Upper lobe of left lung (tissue), 6 donors: ENCODE data around the gene PDSS2. TPM values are rescaled to one million over a fixed set of nuclear protein-coding genes. Genes with fewer than 3 reads are reported as not detected.

Experiments used
- ATAC-seq, 2 donors: fragments of 200-7000 bp; cut with Tn5 transposase; one replicate each; pipeline ENCODE4 v1.9.1; 2022; ENCODE audit warnings: mild to moderate bottlenecking in 2 of 2, moderate library complexity in 2 of 2; ENCODE audit not compliant: low FRiP score in 2 of 2
- DNase-seq, 2 donors: peaks; one replicate each; pipeline ENCODE4 v3.0.0-alpha.2; 2019 to 2020
- H3K27ac ChIP-seq, 4 donors: fragments of 200-600 bp; sonication (generic); one replicate each; pipeline ENCODE4 v1.5.1; 2016 to 2019
- H3K27me3 ChIP-seq, 4 donors: fragments of 200-600 bp; sonication (generic); one replicate each; pipeline ENCODE4 v1.5.1; 2017 to 2019
- H3K36me3 ChIP-seq, 4 donors: fragments of 200-600 bp; sonication (generic); one replicate each; pipeline ENCODE4 v1.5.1; 2016 to 2019
- H3K4me1 ChIP-seq, 4 donors: fragments of 200-600 bp; sonication (generic); one replicate each; pipeline ENCODE4 v1.5.1; 2018 to 2019
- H3K4me3 ChIP-seq, 4 donors: fragments of 200-600 bp; sonication (generic); one replicate each; pipeline ENCODE4 v1.5.1; 2017 to 2019; ENCODE audit warnings: mild to moderate bottlenecking in 2 of 4, moderate library complexity in 1 of 4
- H3K9me3 ChIP-seq, 4 donors: fragments of 200-600 bp; sonication (generic); one replicate each; pipeline ENCODE4 v1.5.1; 2018 to 2019
- CTCF ChIP-seq, 6 experiments: fragments of 450-650 bp in 4 of 6; fragments of 200-600 bp in 2 of 6; sonication (generic) in 2 of 6; IDR thresholded peaks; one replicate each; pipeline ENCODE4 v1.5.1; 2016 to 2019; ENCODE audit warnings: antibody characterized with exemption in 6 of 6
- EP300 ChIP-seq, 4 donors: sonication (generic); formaldehyde crosslinking; IDR thresholded peaks; one replicate each; pipeline ENCODE4 v1.5.1; 2017; ENCODE audit warnings: antibody characterized with exemption in 4 of 4, control low read depth in 2 of 4
- POLR2A ChIP-seq, 4 donors: fragments of 450-650 bp; IDR thresholded peaks; one replicate each; pipeline ENCODE4 v1.5.1; 2016 to 2017; ENCODE audit warnings: antibody characterized with exemption in 4 of 4, mild to moderate bottlenecking in 2 of 4
- POLR2AphosphoS5 ChIP-seq, 2 donors: sonication (generic); formaldehyde crosslinking; IDR thresholded peaks; one replicate each; pipeline ENCODE4 v1.5.1; 2017; ENCODE audit warnings: antibody characterized with exemption in 2 of 2
- WGBS, 2 donors: methylation state at CpG; one replicate each; pipeline ENCODE4 v1.1.5; 2017 to 2018; 5-methylcytosine and 5-hydroxymethylcytosine counted together
- total RNA-seq, 6 donors: library from RNA; depleted of rRNA in 4 of 6; stranded (reverse); fragments of >200 nt in 4 of 6; gene quantifications; one replicate each; pipeline versions ENCODE4 v1.1.0 to v1.2.1, GENCODE V29; 2016 to 2021
- donor health status: DM: no; HTN: no; CAD: no; lungs with moderate emphysema.
- donor health status: DM: no; HTN: yes; CAD: no; lungs with severe emphysema.

The PDSS2 gene
- total RNA-seq, 6 donors from 2014 or later: 5.1 to 20.9 (median 15.0) TPM

DNA sequence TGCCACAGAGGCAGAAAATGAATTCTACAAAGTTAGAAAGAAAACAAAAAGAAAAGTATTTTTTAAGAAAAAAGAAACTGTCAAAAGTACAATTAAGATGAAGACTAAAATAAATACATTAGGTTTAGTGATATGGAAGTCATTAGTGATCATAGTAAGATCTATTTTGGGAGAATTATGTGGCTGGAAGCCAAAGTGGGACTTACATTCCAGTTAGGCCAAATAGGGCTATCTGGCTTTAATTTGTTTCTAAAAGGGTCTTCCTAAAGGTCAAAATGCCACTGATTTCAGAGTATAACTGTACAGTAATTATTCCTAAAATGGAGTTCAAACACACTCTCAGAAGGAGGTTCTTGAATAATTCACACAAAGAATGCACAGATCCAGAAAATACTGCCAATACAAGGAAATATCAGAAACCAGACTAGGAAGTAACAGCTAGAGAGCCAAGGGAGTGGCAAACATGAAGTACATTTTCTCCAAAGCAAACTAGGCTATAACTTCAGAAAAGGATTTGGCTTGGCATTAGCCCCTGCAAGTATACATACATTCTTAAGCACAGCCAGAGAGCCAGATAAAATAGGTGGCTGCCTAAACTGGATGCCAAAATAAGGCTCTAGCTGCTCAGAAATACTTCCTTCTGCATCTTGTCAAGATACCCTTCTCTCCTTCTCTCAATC, 45.3 kb downstream of the PDSS2 start:
- Histone ChIP-seq H3K9me3 (no peaks in the 10 kb centered on the region), H3K4me1 (peaks cover 7 to 12% (median 8%) of the 10 kb centered on the region in 4 donors), H3K27ac (no peak overlapping the region), H3K36me3 (no peaks in the 10 kb centered on the region), H3K27me3 (no peaks in the 10 kb centered on the region), H3K4me3 (no peak overlapping the region)
- TF ChIP-seq EP300 (IDR thresholded peaks at IDR 0.05) (no peak), CTCF (IDR thresholded peaks at IDR 0.05) (no peak), POLR2A (IDR thresholded peaks at IDR 0.05) (no peak), POLR2AphosphoS5 (IDR thresholded peaks at IDR 0.05) (no peak)
- ATAC-seq: no peak
- DNase-seq: no peak

DNA sequence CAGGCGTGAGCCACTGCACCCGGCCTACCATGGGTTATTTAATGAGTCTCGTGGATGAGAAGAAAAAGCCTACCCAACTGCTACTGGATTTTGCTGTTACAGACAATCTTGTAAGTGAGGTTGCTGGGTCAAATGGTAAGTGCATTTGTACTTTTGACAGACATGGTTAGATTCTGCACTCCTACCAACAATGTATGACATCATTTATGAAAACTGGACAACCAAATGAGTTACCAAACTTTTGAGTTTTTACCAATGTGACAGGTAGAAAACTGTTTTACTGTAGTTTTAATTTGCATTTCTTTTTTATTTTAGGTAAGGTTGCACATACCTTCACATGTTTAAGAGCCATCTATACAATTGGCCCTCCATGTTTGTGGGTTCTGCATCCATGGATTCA, 48.2 kb downstream of the PDSS2 start:
- Histone ChIP-seq H3K36me3 (no peaks in the 10 kb centered on the region), H3K4me3 (no peak overlapping the region), H3K9me3 (no peaks in the 10 kb centered on the region), H3K27me3 (no peaks in the 10 kb centered on the region), H3K4me1 (peaks cover 7 to 12% (median 8%) of the 10 kb centered on the region in 4 donors), H3K27ac (no peak overlapping the region)
- ATAC-seq (no peak), DNase-seq (no peak)
- TF ChIP-seq POLR2AphosphoS5 (IDR thresholded peaks at IDR 0.05) (no peak), CTCF (IDR thresholded peaks at IDR 0.05) (no peak), POLR2A (IDR thresholded peaks at IDR 0.05) (no peak), EP300 (IDR thresholded peaks at IDR 0.05) (no peak)
- WGBS, 2 donors: 100% methylated on average over 2 to 3 of the region's 3 CpGs

DNA sequence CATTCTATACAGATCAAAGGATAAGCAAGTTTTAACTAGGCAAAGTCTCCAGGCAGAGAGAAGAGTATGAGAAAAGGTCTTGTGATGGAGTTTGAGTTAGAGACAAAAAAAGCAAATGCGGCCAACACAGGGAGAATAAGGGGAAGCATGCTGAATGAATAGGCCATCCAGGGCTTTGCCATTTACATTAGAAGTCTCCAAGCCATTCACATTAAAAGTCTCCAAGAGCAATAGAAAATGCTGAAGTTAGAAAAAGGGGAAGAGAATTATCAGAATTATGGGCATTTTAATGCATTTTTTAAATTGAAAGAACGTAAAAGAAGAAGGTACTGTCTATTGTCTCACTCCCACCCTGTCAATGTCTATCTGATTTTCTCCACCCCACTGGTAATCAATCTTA, 49.4 kb downstream of the PDSS2 start:
- H3K27ac ChIP-seq: no peak overlapping the region
- no peak overlapping the region for H3K4me3 ChIP-seq
- TF ChIP-seq CTCF (IDR thresholded peaks at IDR 0.05) (no peak), POLR2A (IDR thresholded peaks at IDR 0.05) (no peak), POLR2AphosphoS5 (IDR thresholded peaks at IDR 0.05) (no peak), EP300 (IDR thresholded peaks at IDR 0.05) (no peak)
- H3K36me3 ChIP-seq: no peaks in the 10 kb centered on the region
- H3K27me3 ChIP-seq: no peaks in the 10 kb centered on the region
- 93% methylated on average over 2 of the region's 2 CpGs for WGBS, 2 donors
- H3K4me1 ChIP-seq: peaks cover 7 to 12% (median 8%) of the 10 kb centered on the region in 4 donors
- ATAC-seq: no peak
- DNase-seq: no peak
- H3K9me3 ChIP-seq: peaks cover 0 to 4% (median 0%) of the 10 kb centered on the region in 4 donors

- 71 to 75% methylated on average over 3 of the region's 3 CpGs for WGBS, 2 donors
Measured at GRCh38 chr6:107408714-107409113, 50.6 kb downstream of the PDSS2 start.

More at GRCh38 chr6:107408714-107409113, 50.6 kb downstream of the PDSS2 start:
- Histone ChIP-seq H3K27me3 (no peaks in the 10 kb centered on the region), H3K27ac (no peak overlapping the region), H3K36me3 (no peaks in the 10 kb centered on the region), H3K4me3 (no peak overlapping the region), H3K4me1 (peaks cover 0 to 1% (median 0%) of the 10 kb centered on the region in 4 donors), H3K9me3 (peaks cover 0 to 9% (median 3%) of the 10 kb centered on the region in 4 donors)
- ATAC-seq (no peak), DNase-seq (no peak)
- TF ChIP-seq POLR2A (IDR thresholded peaks at IDR 0.05) (no peak), CTCF (IDR thresholded peaks at IDR 0.05) (no peak), EP300 (IDR thresholded peaks at IDR 0.05) (no peak), POLR2AphosphoS5 (IDR thresholded peaks at IDR 0.05) (no peak)
